ENCODE results near the gene GABRG3.

GRCh38 chr15:27278761-27279160, 307.8 kb downstream of the GABRG3 start:
- TF ChIP-seq CTCF (IDR thresholded peaks at IDR 0.05) (no peak), POLR2A (IDR thresholded peaks at IDR 0.05) (no peak)
